ENCODE results near the gene RAB1B. TPM values are rescaled to one million over a fixed set of nuclear protein-coding genes. Genes with fewer than 3 reads are reported as not detected.

Gene RAB1B
- 100 to 1,000 TPM in 5 of 7 donors, 10 to 100 TPM in 2; 54.6 to 140 (median 119) TPM for total RNA-seq
- polyA plus RNA-seq: 100 to 1,000 TPM in 1 of 2 donors, 10 to 100 TPM in 1; 57.1 to 132 TPM
- long read RNA-seq, donor 1, transcript RAB1B-201 (6 exons, 2,007 nt): major isoform, 238 of 265 reads
- long read RNA-seq, donor 1, partial matches to known transcripts: 8 of 265 reads
- long read RNA-seq, donor 1, other reads (novel, unspliced or antisense): 19 of 265 reads
- long read RNA-seq, donor 2, transcript RAB1B-201 (6 exons, 2,007 nt): major isoform, 44 of 45 reads
- long read RNA-seq, donor 2, partial matches to known transcripts: 0 of 45 reads
- long read RNA-seq, donor 2, other reads (novel, unspliced or antisense): 0 of 45 reads
- long read RNA-seq, donor 3, transcript RAB1B-201 (6 exons, 2,007 nt): major isoform, 127 of 156 reads
- long read RNA-seq, donor 3, partial matches to known transcripts: 1 of 156 reads
- long read RNA-seq, donor 3, other reads (novel, unspliced or antisense): 28 of 156 reads

DNA sequence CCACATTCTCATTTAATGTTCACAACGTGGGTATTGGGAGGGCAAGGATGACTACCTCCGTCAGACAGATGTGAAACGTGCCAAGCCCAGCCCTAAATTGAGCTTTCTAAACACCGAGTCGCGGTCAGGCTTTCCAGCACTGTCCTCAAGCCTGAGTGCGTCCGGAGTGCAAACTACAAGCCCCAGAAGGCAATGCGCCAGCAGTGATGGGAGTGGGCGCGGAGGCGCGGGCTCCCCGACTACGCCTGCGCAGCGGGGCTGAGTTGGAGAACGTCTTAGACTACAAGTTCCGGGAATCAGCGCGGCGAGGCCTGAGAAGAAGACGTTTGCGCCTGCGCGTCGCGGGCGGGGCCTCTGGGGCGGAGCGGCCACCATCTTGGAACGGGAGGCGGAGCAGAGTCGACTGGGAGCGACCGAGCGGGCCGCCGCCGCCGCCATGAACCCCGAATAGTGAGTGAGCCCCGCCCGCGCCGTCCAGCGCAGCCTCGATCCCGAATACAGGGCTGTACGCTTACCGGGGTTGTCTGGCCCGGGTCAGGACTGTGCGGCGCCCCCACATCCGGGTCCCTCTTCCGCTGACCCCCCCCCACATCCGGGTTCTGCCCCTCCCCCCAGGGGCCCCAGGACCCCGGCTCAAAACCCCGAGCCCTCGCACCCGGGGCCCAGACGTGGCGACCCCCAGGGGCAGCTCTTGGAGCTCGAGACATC is at the start of gene RAB1B:
TSS of gene RAB1B (plus strand) at position 396 of the 708 bp plus-strand sequence. CDS start at position 437, 41 bp downstream.
- Histone ChIP-seq H3K4me1 (ENCODE audit: insufficient read depth) (peaks cover 3% of the 10 kb centered on the region), H3K27me3 (no peaks in the 10 kb centered on the region), H3K9me3 (no peaks in the 10 kb centered on the region), H3K27ac (peak within 1 kb of the TSS; percentile 93 to 94), H3K36me3 (no peaks in the 10 kb centered on the region), H3K4me3 (peak within 1 kb of the TSS; percentile 73)
- TF ChIP-seq EP300 (IDR thresholded peaks at IDR 0.05) (no peak), CTCF (IDR thresholded peaks at IDR 0.05) (no peak), POLR2A (IDR thresholded peaks at IDR 0.05) (peak; percentile 93)
- intact Hi-C loops (cut with DNase I): no loop called here
- DNase-seq: peak; percentile 100
- WGBS, 3 donors: 0% methylated on average over 32 to 64 of the region's 64 CpGs

GRCh38 chr11:66218846-66219620 is 49.4 kb upstream of the RAB1B start:
- no peak for TF ChIP-seq EP300 (IDR thresholded peaks at IDR 0.05)
- TF ChIP-seq CTCF (IDR thresholded peaks at IDR 0.05): no peak
- no peak for TF ChIP-seq POLR2A (IDR thresholded peaks at IDR 0.05)
- Histone ChIP-seq H3K4me3 (no peak overlapping the region), H3K27me3 (no peaks in the 10 kb centered on the region), H3K4me1 (ENCODE audit: insufficient read depth) (no peaks in the 10 kb centered on the region), H3K9me3 (no peaks in the 10 kb centered on the region), H3K27ac (no peak overlapping the region), H3K36me3 (no peaks in the 10 kb centered on the region)
- DNase-seq: peak in 1 of 5 donors; percentile 24
- intact Hi-C loops (cut with DNase I): loop anchor here in 1 of 4 donors (5.0 kb wide), 1 partner anchor 63 kb away; no protein-coding TSS in a partner anchor
- 92 to 93% (median 93%) methylated on average over 18 of the region's 18 CpGs for WGBS, 3 donors

- no peaks in the 10 kb centered on the region for H3K9me3 ChIP-seq
- DNase-seq: peak in 1 of 5 donors; percentile 23
- H3K4me1 ChIP-seq (ENCODE audit: insufficient read depth): no peaks in the 10 kb centered on the region
- H3K27me3 ChIP-seq: no peaks in the 10 kb centered on the region
- no peak overlapping the region for H3K4me3 ChIP-seq
- intact Hi-C loops (cut with DNase I): loop anchor here in 2 of 4 donors (5.0 to 10.0 kb wide), 2 partner anchors 62 to 65 kb away; partner anchors contain the start of gene YIF1A (in 1 of the 2)
- WGBS, 3 donors: 88 to 90% (median 89%) methylated on average over 19 of the region's 19 CpGs
- TF ChIP-seq EP300 (IDR thresholded peaks at IDR 0.05) (no peak), POLR2A (IDR thresholded peaks at IDR 0.05) (no peak), CTCF (IDR thresholded peaks at IDR 0.05) (no peak)
- no peaks in the 10 kb centered on the region for H3K36me3 ChIP-seq
- no peak overlapping the region for H3K27ac ChIP-seq
Measured at GRCh38 chr11:66219846-66220565, 48.4 kb upstream of the RAB1B start.
